NCI-H2081 treated with DMSO at 0.1 percent for 48 hours (cell line): Measurements from ENCODE around the gene GGACT.

ENCODE experiments used
- DNase-seq: peaks from one replicate; lab custom pipeline; 2025; lab: John Stamatoyannopoulos, UW

Gene GGACT

DNA sequence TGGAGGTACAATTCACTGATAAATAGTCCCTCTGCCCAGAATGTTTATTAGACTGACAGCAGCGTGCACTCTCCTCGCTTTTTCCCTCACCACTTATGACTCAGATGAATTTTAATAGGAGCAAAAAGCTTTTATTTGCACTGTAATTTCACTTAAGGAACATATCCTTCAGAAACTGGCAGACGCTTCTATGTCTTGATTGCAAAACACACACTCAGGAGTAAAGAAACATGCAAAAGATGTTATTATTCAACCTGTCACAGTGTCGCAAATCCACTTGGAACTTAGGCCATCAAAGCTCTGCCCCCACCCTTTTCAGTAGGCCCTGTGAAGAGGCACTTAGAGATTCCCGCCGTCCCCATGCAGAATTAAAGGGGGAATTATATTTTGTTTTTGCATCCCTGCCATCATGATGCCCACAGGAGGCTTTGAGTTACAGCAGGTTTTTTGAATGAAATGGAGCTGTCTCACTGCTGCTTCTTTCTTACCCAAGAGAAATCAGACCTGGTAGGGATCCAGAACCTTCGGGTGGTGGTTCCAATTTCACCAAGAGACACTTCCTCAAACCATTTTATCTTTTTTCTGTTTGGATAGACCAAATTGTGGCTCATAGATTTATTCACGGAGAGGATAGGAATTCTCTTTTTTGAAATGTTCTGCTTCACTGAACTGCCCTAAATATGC, 74.5 kb downstream of the GGACT start:
- DNase-seq, result peak; percentile 52

DNA sequence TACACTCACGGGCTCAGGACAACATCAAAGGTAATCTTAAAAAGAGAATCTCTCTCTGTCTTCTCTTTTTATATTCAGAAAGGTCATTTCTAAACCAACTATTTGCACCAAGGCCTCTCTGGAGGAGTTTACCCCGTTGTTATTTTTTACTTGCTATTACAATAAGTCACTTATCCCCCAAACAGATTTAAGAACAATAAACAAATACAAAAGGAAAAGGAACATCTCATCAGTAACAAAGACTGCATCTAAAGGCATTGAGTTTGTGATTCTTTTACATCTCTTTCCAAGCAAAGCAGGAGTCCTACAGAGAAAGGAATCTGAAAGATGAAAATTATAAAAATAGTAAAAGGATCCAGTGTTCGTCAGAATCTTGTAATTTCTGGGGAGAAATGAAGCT, 75.4 kb downstream of the GGACT start:
- no peak for DNase-seq

DNA sequence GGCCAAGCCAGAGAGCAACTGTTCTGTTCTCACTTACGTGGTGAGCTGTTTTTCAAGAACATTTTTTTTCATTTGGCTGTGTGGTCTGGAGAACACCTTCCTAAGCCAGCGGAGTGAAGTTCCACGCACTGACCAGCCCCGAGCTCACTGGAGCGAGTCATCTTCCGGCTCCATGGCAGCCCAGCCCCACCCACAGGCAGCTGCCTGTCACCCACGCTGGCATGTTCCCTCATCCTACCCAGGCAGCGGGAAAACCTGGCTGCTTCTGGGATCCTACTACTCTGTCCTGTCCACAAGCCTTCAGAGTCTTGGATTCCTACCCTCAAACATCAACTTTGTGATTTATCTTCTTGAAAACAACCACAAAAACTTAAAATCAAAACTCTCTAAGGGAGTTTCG, 76.2 kb downstream of the GGACT start:
- DNase-seq, result no peak

DNA sequence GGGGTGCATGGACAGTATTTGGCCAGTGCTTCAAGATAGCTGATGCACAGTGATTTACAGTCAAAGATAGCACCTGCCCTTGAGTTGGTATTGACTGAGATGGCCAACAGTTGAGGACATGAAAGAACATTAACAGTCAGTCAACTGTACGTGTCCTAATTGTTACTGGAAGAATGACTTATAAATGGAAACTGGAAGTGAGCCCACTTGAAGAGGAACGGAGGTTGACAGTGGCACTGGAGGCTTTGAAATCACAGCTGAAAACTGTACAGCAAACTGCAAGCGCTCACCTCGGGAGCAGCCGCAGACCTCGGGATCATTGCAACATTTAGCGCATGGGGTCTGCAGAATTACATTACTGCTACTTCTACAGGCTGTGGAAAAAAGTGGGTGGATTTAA, 77.1 kb downstream of the GGACT start:
- DNase-seq, result no peak

DNA sequence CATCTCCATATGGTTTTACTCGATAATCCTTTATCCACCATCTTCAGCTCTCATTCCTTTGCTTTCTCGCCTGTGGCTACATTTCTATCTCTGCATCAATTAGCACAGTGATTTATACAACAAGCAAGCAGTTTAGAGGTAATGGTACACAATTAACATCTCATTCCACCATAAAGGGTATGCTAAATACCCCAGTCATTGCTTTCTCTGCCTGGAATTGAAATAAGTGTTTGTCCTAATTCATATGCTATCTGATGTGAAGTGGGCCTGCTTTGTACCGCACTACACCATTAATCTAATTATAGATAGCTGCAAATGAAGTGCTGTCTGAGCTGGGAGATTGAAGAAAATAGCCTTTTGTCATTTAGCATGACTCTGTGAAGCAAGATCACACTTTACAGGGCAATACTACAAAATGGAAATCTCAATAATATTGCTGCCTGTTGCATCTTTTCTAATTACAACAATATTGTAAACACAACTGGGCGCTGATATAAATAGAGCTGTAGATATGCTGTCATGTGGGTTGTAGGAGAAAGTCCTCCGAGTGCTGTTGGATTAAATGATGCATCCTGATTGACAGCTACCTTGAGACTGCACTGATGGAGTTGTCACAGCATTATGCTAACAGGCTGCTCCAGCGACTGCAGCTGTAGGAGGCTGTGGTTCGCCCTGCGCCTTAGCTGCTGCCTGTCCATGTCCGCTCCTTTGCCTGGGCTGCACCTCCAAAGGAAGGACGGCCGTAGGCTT, 78.2 kb downstream of the GGACT start:
- peak; percentile 54 for DNase-seq

DNA sequence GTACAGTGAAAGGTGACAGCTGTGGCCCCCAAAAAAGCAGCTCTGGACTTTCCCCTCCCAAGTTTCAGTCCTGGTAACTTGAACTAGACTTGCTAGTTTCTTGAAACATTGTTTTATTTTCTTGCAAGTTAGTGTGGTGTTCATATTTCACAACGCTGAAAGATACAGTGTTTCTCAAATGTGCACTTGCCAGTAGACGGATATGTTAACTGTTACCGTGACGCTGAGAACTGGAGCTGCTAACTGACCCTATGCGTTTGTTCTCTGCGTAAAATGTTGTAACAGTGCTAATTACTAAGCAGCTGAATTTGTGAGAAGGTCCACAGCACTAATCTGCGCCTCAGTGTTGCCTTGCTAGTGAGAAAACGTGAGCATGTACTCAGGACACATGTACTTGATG, 79.6 kb downstream of the GGACT start:
- DNase-seq, result peak; percentile 62

DNA sequence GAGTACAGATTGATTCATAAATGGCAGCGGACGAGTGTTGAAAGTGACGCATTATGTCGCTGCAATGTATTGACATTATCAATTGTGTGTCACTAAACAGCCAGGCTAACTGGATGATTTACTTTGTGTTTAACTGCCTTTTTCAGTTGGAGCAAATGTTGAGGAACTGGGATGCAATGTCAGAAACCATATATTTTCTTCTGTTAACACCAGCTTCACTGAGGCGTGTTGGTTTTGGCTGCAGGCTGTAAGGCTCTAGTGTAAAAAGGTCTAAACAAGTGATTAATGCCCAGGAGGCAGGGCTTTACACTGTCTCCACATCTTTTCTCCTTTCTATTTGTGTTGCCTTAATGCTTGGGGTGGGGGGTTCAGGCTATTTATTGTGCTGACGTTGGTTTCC, 80.1 kb downstream of the GGACT start:
- DNase-seq, result peak; percentile 97

DNA sequence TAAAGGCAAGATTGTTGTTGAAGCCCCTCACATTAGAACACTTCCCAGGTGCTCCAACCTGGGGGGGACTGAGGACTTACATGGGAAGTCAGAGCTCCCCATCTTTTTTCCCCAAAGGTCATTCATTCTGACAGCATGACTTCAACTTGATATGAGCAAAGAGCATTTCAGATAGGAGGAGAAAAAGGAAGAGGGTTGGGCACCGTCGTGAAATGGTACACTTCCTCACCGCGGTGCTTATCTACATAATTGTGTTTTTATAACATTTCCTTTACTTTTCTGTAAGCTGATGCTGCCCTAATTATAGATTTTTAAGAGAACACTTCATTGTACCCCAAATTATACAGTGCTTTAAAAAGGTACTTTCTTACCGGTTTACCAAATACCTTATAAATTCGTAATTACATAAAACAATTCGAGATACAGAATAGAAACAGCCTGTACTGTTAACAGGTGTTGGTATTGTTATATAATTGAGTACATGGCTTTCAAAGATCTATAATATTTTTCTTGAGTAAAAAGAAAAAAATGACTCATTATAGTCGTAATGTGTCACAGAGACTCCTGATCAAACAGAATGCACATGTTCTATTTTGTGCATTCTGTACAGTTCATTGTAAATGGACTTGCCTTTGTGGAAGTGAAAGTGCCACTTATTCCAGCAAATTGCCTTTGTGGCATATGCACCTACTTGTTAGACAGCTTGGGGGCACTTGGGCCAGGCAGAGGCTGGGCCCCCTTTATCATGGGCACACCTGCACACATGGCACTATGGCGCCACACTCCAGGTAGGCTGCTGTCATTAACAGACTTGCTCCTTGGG, 81.8 kb downstream of the GGACT start:
- DNase-seq, result peak; percentile 99

DNA sequence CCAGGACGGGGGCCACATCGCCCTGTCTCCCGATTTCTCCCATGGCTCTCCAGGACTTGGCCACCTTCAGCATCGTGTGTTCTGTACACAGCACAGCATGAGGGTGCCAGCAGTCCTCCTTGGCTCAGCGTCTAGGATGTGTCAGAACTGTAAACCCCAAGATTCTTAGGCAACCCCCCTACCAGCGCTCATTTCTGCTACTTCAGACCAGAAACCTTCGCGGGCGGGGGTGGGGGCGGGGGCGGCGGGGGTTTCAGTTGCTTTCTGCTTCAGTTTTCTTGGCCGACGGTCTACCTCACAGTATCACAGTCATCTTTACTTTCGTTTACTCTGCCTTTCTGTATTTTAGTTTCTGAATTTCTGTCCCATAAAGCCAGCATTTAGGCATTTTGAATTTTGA, 82.4 kb downstream of the GGACT start:
- DNase-seq, result no peak

DNA sequence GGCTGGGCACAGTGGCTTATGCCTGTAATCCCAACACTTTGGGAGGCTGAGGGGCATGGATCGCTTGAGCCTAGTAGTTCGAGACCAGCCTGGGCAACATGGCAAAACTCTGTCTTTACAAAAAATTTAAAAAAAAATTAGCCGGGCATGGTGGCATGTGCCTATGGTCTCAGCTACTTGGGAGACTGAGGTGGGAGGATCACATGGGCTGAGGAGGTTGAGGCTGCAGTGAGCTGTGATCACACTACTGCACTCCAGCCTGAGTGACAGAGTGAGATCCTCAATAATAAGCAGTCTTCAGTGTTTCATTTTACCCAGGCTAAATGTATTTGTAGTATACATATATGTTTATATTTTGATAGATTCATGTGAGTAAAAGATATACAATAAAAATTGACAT, 85.0 kb downstream of the GGACT start:
- DNase-seq, result no peak

DNA sequence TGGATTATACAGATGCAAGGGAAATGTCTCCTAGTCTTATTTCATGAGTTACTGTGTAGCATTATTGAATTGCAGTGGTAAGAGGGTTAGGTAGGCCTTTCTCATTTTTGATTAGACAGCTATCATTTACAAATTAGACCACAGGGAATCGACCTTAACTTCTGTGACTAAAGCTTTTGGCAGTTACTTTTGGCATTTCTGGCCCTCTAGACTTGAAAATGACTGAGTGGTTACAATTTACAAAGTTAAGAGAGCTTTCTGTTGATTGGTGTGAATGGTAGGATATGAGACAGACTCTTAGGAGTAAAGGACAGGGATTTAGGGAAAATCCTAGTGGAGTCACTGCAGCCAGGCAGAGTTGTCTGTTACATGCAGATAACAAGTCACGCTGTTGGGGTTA, 86.1 kb downstream of the GGACT start:
- no peak for DNase-seq

DNA sequence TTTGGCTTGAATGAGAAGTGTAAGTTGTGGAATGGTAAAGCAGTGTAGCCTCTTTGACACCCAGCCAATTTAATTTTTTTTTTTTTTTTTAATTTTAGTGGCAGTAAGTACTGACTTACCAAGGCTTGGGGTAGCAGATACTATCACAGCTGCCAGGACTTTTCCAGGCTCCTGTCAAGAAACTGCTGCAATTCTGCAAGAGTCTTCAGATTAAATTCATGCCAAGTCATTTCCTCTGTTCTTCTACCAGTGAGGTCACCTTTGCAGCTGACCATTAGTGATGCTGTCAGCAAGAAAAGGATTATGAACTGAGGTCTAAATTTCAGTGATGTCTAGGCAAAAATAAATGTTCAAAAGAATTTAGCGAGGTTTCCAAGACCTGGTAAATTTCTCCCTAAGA, 91.2 kb downstream of the GGACT start:
- DNase-seq, result no peak

DNA sequence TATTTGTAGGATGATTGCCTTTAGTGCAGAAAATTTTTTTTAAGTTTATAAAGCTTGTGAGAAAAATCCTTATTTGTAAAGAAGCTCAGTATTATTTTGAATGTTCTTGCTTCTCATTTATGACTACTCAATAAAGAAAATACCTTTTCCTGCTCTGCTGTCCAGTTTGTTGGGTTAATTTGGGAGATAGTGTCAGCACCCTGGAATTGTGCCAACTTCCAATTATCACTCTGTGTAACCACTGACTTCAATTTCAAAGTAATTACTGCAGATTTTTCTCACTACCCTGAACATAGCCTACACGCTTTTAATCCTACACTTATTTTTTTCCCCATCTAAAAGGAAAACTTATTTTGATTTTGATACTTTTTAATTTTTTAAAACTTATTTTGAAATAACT, 93.1 kb downstream of the GGACT start:
- peak; percentile 61 for DNase-seq

DNA sequence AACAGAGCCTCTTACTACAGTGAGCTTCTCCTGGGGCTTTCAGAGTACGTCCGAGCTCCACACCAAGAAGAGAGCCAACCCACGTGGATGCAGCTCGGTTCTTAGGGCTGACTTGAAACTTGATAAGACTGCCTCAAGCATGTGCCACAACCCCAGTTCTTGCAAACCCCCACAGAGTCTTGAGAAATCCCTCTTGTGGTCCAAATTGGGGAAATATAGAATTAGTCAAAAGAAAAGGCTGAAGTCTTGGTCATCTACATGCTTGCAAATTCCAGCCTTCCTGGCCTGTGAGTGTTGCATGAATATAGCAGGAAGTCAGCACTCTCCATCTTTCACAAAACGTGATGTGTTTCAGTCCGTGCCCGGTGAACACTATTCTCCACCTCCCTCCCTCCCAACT, 95.2 kb downstream of the GGACT start:
- DNase-seq, result no peak

DNA sequence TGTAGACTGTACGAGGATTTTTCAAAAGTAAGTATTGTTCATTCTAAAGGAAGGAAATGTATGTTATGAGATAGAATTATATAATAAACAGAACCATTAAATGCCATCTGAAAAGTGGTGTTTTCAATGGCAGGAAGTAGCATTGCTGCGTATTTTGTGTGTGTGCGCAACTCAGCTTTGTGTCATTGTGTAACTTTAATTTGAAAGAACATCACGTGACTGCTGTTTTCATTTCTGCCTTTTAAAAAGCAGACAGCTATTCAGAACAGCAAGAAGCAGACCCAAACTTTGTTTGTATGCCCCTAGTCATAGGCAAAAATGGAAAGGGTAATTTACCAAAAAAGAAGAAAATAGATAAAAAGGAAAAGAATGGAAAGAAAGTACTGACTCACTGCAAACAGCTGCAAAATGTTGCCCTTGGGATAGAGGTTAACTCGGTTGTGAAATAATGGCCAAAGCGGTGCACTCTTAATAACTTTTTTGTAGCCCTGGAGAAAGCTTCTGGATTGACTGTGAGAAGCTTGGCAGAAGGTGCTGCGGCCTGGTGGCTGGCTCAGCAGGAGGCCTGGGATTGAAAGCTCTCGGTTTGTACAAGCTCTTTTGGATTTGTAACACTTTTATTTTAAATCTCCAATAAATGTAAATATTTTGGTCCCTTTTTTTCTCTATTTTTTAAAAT, 97.3 kb downstream of the GGACT start:
- DNase-seq, result no peak

DNA sequence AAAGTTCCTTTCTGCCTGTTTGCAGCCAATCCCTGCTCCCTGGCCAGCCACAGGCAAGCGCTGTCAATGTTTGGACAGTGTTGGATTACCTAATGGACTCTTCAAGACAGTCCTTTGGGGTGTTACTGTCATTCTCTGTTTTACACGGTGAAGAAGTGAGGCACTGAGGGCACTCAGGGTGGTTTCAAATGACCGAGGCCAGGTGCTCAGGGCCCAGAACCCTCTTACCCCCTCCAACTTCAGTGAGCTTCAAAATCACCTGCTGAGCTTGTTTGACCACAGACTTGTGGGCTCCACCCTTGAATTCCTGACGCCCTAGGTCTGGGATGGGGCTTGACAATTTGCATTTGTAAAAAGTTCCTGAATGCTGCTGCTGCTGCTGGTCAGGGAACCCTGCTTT, 97.9 kb downstream of the GGACT start:
- DNase-seq, result peak; percentile 45

DNA sequence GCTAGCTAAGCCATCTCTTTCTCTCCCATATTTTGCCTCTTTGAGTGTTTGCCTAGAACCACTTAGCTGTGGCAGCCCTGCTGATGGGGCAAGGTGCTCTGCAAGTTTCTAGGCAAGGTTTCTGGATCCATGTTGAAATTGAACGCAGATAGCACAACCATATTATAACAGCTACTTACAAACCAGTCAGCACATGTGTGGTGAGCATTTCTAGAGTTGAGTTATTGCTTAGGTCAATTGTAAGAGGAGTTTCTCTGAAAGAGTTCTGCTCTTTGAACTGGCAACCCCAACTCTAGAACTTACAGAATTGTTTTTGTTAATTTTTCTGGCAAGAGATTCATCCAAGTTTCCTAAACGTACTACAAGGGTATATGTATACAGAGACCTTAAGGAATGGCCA, 103.3 kb downstream of the GGACT start:
- DNase-seq, result no peak

DNA sequence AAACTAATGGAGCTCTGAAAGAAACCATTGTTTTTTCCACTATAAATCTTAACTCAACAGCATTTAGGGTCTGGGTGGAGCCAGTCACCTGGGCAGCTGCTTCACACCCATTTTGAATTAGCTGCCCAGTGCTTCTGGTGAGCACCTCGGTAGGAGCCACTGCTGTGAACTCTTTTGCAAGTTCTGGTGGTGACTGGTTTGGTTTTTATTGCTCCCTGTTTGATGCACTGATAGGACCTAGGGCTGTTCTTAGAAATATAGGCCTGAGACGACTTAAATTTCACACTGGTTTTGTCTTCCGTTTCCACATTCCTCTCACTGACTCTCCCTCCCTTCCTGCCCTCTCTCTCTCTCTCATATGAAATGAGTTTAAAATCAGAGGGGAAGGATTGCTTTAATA, 103.9 kb downstream of the GGACT start:
- no peak for DNase-seq

DNA sequence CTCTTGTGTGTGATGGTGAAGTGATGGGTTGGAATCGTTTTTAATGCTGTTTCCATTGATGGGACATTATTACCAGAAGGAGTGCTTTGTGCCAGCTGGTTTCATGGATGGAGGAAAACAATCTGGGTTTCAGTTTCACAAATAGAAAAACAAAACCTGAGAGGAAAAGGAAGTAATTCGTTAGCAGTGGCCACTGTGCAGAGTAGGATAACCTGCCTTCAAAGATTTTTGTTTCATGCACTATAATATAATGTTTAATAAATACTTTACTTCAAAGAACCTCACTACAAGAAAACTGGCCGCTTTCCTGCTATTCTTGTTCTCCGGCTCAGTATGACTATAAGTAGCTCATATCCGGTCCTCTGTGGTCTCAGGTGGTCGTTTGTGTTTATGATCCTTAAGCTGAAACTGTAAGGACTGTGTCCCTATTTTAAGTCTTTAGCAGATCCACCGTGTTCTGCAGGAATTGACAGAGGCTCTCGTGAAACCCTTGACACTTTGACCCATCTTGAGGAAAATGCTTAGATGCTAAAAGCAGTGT, 104.7 kb downstream of the GGACT start:
- DNase-seq, result no peak

DNA sequence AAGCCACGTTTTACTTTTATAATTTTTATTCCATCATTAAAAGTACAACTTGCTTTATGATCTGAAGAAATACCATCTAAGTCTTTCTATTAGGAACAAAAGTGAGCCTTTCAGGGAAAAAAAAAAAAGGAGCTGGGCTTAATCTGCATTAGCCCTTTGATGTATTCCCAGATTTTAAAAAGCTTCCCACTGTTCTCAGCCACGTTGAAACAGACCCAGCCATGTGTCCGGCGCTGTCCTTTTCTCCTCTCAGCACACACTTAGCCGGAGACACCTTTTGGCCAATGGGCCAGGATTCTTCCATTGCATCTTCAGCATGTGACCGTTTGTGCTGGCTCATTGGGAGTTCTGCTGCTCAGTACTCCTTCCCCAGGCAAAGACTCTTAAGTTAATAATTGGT, 105.5 kb downstream of the GGACT start:
- DNase-seq, result no peak

DNA sequence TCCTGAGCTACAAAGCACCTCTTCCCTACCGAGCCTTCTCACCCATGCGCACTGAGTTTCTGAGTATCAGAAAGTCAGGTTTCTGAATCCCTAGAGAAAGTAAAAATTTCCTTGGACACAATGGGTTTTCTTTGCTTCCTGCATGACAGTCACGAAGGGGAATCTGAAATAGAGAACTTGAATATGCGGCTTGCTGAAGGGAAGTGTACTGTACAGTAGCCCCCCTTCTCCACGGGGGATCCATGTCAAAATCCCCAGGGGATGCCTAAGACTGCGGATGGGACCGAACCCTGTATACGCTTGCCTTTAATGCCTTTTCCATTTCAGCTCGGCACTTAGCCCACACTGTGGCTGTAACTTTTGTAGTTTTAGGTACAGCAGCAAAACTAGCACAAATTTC, 107.9 kb downstream of the GGACT start:
- DNase-seq, result no peak
